GM10266 (cell line): ENCODE measurements around the gene SRCIN1.

ENCODE experiments used
- DNase-seq: peaks from one replicate; pipeline ENCODE4 v3.0.0; 2012; ENCODE audit errors: extremely low spot score
- CTCF ChIP-seq: IDR thresholded peaks from 2 replicates; pipeline ENCODE4 v1.5.1; 2012; ENCODE audit warnings: mild to moderate bottlenecking, low read depth; ENCODE audit not compliant: control insufficient read depth, insufficient read depth; ENCODE audit errors: missing control alignments

SRCIN1 gene

DNA sequence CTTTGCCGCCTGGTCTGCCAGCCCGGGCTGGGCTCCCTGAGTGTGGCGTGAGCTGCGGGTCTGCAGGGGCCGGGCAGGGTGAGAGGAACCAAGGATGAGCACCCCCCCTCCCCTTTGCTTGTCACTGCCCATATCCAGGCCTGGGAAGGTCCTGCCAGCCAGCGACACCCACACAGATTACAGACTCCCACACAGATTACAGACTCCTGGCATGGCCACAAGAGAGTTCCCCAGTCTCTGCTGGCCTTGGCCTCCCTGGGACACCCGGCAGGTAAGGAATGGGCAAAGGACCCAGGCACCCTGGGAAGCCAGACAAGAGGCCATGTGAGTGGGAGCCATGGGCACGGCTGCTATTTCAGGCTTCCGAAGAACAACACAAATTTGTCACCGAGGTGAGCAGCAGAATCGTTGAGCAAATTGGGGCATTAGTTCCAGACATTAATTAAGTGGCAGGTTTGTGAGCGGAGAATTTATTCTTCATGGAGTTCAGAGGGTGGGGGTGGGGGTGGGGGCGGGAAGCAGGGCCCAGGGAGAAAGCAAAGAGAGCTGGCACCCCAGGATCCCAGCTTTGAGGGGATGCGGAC is 41.4 kb downstream of the SRCIN1 start:
- DNase-seq, result no peak
- no peak for TF ChIP-seq CTCF

DNA sequence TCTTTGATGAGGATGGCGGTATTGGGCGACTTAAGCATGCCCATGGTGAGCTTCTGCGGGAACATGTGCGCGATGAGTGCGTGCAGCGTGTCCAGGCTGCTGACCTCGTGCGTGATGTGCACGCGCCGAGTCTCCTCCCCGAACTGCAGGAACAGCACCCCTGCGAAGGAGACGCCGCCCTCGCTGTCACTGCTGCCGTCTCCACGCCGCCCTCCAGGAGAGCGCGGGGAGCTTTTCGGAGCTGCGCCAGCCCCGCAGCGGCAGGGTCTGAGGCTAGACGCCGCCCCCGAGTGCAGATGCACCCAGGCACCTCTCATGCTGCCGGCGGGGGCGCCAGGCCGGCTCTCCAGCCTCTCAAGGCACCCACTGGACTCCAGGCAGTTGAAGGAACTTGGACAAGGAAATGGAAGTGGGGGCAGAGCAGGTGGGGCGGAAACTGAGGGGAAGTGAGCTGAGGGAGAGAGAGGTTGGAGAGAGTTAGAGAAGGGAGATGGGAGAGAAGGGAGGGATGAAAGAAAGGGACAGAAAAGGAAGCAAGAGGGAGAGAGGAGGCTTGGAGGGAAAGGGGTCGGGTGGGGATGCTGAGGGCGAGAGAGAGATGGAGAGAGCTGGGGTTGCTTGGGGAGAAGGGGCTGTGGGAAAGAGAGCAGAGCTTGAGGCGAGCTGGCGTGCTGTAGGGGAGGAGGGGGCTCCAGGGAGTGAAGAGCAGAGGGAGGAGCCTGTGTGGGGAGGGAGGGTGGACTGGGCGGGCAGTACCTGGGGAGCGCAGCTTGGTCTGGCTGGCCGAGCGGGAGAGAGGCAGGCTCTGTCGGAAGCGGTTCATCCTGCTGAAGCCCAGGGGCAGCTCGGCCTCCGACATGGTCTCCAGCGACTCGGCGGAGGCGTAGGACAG is 42.1 kb downstream of the SRCIN1 start:
- no peak for TF ChIP-seq CTCF
- no peak for DNase-seq

GRCh38 chr17:38562903-38563302 is 42.8 kb downstream of the SRCIN1 start:
- TF ChIP-seq CTCF, result no peak
- no peak for DNase-seq

- no peak for DNase-seq
- TF ChIP-seq CTCF, result no peak
Measured at GRCh38 chr17:38562215-38562569, 43.6 kb downstream of the SRCIN1 start.

DNA sequence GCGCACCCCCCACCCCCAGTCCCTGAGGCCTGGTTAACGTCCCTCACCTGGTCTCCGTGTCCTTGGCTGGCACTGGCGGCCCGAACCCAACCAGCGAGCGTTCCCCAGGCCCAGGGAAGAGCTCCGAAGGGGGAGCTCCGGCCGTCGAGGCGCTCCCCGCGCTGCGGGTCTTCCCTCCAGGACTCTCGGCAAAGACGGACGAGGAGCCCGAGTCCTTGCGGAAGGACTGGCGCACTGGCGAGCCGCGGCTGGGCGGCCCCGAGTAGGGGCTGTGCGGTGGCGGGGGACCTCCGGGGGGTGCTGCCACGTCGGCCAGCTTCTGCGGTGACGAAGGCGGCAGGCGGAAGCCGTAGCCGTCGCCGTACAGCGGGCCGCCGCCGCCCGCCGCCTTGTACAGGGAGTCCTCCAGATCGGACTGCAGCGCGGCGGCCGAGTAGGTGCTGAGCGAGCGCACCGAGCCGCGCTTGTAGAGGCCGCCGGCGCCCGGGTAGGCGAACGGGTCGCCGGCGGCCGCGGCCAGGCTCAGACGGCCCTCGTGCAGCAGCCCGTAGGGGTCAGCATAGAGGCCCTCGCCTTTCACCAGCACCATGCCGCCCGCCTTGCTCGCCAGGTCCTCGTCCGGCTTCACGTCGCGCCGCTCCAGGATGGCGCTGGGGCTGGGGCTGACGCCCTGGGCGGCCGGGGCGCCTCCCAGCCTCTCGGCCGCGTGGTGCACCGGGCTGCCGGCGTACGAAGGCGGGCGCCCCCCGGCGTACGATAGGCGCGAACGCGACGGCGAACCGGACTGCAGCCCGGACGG is 44.1 kb downstream of the SRCIN1 start:
- DNase-seq, result no peak
- no peak for TF ChIP-seq CTCF

GRCh38 chr17:38560503-38561318 is 45.0 kb downstream of the SRCIN1 start:
- no peak for TF ChIP-seq CTCF

More at GRCh38 chr17:38560503-38561318, 45.0 kb downstream of the SRCIN1 start:
- DNase-seq, result no peak
